ENCODE data around the gene MCAM. TPM values are rescaled to one million over a fixed set of nuclear protein-coding genes. Genes with fewer than 3 reads are reported as not detected.

MCAM gene
- total RNA-seq, 1 experiment from 2014 or later, result 124 TPM

- Histone ChIP-seq H3K9me3 (ENCODE audit: low read length) (no peaks in the 10 kb centered on the region), H3K4me1 (ENCODE audit: insufficient read depth, low read length) (peaks cover 30% of the 10 kb centered on the region), H3K9me2 (replicated peaks; ENCODE audit: low read length) (no peaks in the 10 kb centered on the region), H3K9ac (ENCODE audit: low read length) (no peak within 1 kb of the TSS), H3F3A (ENCODE audit: low read length, unreplicated experiment) (no peaks in the 10 kb centered on the region), H3K27me3 (ENCODE audit: low read length) (no peaks in the 10 kb centered on the region), H3K79me2 (ENCODE audit: low read length) (peaks cover 19% of the 10 kb centered on the region), H2AFZ (ENCODE audit: low read length) (peak within 1 kb of the TSS; percentile 63), H3K4me3 (ENCODE audit: low read length) (peak within 1 kb of the TSS; percentile 64), H4K20me1 (ENCODE audit: low read length) (0 out of 2 replicates have a peak, but pooled peaks cover 5% of the 10 kb centered on the region), H3K27ac (ENCODE audit: low read length) (no peak within 1 kb of the TSS), H3K36me3 (ENCODE audit: low read depth, low read length) (no peaks in the 10 kb centered on the region), H3K4me2 (ENCODE audit: low read length) (peak within 1 kb of the TSS; percentile 83)
- intact Hi-C loops (cut with micrococcal nuclease), result no loop called here
- ATAC-seq (peak; percentile 4; the same call in 1 of the 2 replicates), DNase-seq (no peak)
- ChIA-PET POLR2A (ENCODE audit: unreplicated experiment) (interaction anchor here (0.6 kb wide), 3 partner anchors 30 to 239 kb away, joined by 3 to 6 read pairs (median 4); partner anchors contain the start of gene DPAGT1), CTCF (interaction anchor here (0.6 to 1.2 kb wide), 7 partner anchors 18 to 183 kb away, joined by 3 to 10 read pairs (median 4); partner anchors contain the start of gene USP2)
- no peak for TF ChIP-seq CTCF (conservative IDR thresholded peaks at IDR 0.05; ENCODE audit: low read depth, low read length)
- TF ChIP-seq EZH2phosphoT487 (IDR thresholded peaks at IDR 0.05; ENCODE audit: borderline replicate concordance, low read length), result no peak
- no peak for TF ChIP-seq EZH2 (IDR thresholded peaks at IDR 0.05; ENCODE audit: low read length, unreplicated experiment)
- no TSS peak for BruUV-seq (replicated peaks)
These were observed 23.6 kb upstream of the MCAM start, which contains the start of gene C1QTNF5 for GRCh38 chr11:119340335-119341221. Gene C1QTNF5, minus strand, starts transcription at chr11:119340883. Its CDS starts 486 bp downstream, at chr11:119340397.

- intact Hi-C loops (cut with micrococcal nuclease), result no loop called here
- Histone ChIP-seq H3K4me3 (ENCODE audit: low read length) (peak overlapping the region; percentile 64), H3K79me2 (ENCODE audit: low read length) (peaks cover 27% of the 10 kb centered on the region), H3K9ac (ENCODE audit: low read length) (no peak overlapping the region), H2AFZ (ENCODE audit: low read length) (peak overlapping the region; percentile 63), H4K20me1 (ENCODE audit: low read length) (0 out of 2 replicates have a peak, but pooled peaks cover 5% of the 10 kb centered on the region), H3K4me2 (ENCODE audit: low read length) (peak overlapping the region; percentile 83), H3K9me3 (ENCODE audit: low read length) (no peaks in the 10 kb centered on the region), H3K27ac (ENCODE audit: low read length) (no peak overlapping the region), H3K9me2 (replicated peaks; ENCODE audit: low read length) (no peaks in the 10 kb centered on the region), H3K36me3 (ENCODE audit: low read depth, low read length) (no peaks in the 10 kb centered on the region), H3K4me1 (ENCODE audit: insufficient read depth, low read length) (peaks cover 37% of the 10 kb centered on the region), H3F3A (ENCODE audit: low read length, unreplicated experiment) (no peaks in the 10 kb centered on the region), H3K27me3 (ENCODE audit: low read length) (no peaks in the 10 kb centered on the region)
- ChIA-PET POLR2A (ENCODE audit: unreplicated experiment) (interaction anchor here (0.6 kb wide), 1 partner anchor 39 kb away, joined by 6 read pairs; no protein-coding TSS in a partner anchor), CTCF (interaction anchor here (0.6 to 1.2 kb wide), 7 partner anchors 17 to 184 kb away, joined by 3 to 10 read pairs (median 4); partner anchors contain the start of gene USP2)
- no TSS peak for BruUV-seq (replicated peaks)
- DNase-seq (peak; percentile 47), ATAC-seq (peak; percentile 29; the same call in 1 of the 2 replicates)
- TF ChIP-seq CTCF (conservative IDR thresholded peaks at IDR 0.05; ENCODE audit: low read depth, low read length) (peak; percentile 89), EZH2 (IDR thresholded peaks at IDR 0.05; ENCODE audit: low read length, unreplicated experiment) (no peak), EZH2phosphoT487 (IDR thresholded peaks at IDR 0.05; ENCODE audit: borderline replicate concordance, low read length) (no peak)
These were observed 22.8 kb upstream of the MCAM start for GRCh38 chr11:119339589-119340334.
